A549 (cell line): Measurements from ENCODE around the gene PAFAH1B2.

Source experiments
- CEBPB ChIP-seq, 2 experiments: fragments of >200 bp in 1 of 2; sonication (Bioruptor Twin) in 1 of 2; formaldehyde crosslinking in 1 of 2; IDR thresholded peaks; 2 replicates each; pipeline ENCODE4 v1.6.1; 2012 to 2016
- CHD4 ChIP-seq: fragments of 200-600 bp; sonication (generic); IDR thresholded peaks from 2 replicates; pipeline ENCODE4 v1.6.1; 2016; ENCODE audit warnings: antibody characterized with exemption, mild to moderate bottlenecking, borderline replicate concordance
- ESRRA ChIP-seq: fragments of 150-350 bp; IDR thresholded peaks from 2 replicates; pipeline ENCODE4 v1.6.1; 2014; ENCODE audit warnings: mild to moderate bottlenecking, low read length, borderline replicate concordance
- FOSB ChIP-seq: fragments of 250-450 bp; sonication (Bioruptor Pico); IDR thresholded peaks from 2 replicates; pipeline ENCODE4 v1.5.0; 2020; ENCODE audit warnings: mild to moderate bottlenecking, moderate library complexity
- FOSL2 ChIP-seq, 2 experiments: fragments of 450-650 bp in 1 of 2; fragments of >200 bp in 1 of 2; sonication (Bioruptor Twin) in 1 of 2; formaldehyde crosslinking; IDR thresholded peaks; 2 replicates each; pipeline versions ENCODE4 v1.5.0 to v1.6.1; 2016 to 2020; ENCODE audit warnings: mild to moderate bottlenecking in 1 of 2, moderate library complexity in 1 of 2
- HDAC2 ChIP-seq: fragments of 200-600 bp; sonication (generic); IDR thresholded peaks from 2 replicates; pipeline ENCODE4 v1.6.1; 2016
- JUNB ChIP-seq: fragments of >200 bp; sonication (Bioruptor Twin); formaldehyde crosslinking; IDR thresholded peaks from 2 replicates; pipeline ENCODE4 v1.6.1; 2016
- MAX ChIP-seq: IDR thresholded peaks from 2 replicates; pipeline ENCODE4 v1.6.1; 2012
- POLR2A ChIP-seq: IDR thresholded peaks from 2 replicates; pipeline ENCODE4 v1.6.1; 2012; ENCODE audit warnings: mild to moderate bottlenecking, low read length
- SMC3 ChIP-seq: fragments of >200 bp; sonication (Bioruptor Twin); formaldehyde crosslinking; IDR thresholded peaks from 3 replicates; pipeline ENCODE4 v1.6.1; 2018; ENCODE audit warnings: inconsistent platforms
- TF ChIP-seq, protein P1 (sequence below): fragments of >200 bp; sonication (Bioruptor Twin); formaldehyde crosslinking; IDR thresholded peaks from 3 replicates; pipeline ENCODE4 v1.5.1; 2016

DNA sequence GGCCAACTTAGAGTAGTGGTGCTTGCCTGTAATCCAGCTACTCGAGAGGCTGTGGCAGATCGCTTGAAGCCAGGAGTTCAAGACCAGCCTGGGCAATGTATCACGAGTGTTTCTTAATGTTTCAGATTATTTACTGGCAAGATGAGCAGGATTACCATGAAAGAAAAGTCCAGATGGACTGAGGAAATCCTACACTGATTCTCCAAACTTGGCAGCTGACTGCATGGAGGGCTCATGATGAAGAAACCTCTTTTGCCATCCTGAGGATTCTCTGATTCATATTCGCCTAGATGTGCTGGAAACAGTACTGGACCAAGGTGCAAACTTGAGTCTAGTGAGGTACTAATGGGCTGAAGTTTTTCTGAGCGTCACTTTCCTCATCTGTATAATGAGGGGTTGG lies 31.7 kb downstream of the PAFAH1B2 start:
- TF ChIP-seq POLR2A (no peak), CHD4 (no peak), JUNB (no peak), MAX (no peak), FOSL2 (IDR thresholded peaks at IDR 0.05) (no peak), FOSL2 (CRISPR knock-in tag; IDR thresholded peaks at IDR 0.05) (no peak), SMC3 (no peak), HDAC2 (no peak), CEBPB (IDR thresholded peaks at IDR 0.05) (no peak), ESRRA (no peak), FOSB (CRISPR knock-in tag) (no peak)
- TF ChIP-seq, protein P1, sequence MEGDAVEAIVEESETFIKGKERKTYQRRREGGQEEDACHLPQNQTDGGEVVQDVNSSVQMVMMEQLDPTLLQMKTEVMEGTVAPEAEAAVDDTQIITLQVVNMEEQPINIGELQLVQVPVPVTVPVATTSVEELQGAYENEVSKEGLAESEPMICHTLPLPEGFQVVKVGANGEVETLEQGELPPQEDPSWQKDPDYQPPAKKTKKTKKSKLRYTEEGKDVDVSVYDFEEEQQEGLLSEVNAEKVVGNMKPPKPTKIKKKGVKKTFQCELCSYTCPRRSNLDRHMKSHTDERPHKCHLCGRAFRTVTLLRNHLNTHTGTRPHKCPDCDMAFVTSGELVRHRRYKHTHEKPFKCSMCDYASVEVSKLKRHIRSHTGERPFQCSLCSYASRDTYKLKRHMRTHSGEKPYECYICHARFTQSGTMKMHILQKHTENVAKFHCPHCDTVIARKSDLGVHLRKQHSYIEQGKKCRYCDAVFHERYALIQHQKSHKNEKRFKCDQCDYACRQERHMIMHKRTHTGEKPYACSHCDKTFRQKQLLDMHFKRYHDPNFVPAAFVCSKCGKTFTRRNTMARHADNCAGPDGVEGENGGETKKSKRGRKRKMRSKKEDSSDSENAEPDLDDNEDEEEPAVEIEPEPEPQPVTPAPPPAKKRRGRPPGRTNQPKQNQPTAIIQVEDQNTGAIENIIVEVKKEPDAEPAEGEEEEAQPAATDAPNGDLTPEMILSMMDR = no peak
